ENCODE results near the gene GPR158.

Gene GPR158

DNA sequence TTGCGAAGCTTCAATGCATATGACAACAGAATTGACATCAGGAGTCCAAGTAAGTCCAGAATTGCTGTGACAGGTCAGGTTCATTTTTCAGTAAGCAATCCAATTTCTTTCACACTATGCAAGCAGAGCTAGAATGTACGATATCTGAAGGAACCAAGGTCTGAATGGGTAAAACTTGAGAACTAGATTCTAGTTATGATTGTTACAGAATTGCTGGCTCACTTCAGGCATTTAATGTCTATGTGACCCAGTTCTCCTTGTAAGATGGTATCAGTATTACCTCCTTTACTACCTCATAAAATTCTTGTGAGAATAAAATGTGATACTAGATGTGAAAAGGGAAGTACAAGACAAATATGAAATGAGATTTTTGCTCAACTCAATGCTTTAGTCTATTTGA is 159.6 kb downstream of the GPR158 start:
- no peak overlapping the region for H3K4me3 ChIP-seq (ENCODE audit: low read depth, low read length)
- TF ChIP-seq, protein P1, sequence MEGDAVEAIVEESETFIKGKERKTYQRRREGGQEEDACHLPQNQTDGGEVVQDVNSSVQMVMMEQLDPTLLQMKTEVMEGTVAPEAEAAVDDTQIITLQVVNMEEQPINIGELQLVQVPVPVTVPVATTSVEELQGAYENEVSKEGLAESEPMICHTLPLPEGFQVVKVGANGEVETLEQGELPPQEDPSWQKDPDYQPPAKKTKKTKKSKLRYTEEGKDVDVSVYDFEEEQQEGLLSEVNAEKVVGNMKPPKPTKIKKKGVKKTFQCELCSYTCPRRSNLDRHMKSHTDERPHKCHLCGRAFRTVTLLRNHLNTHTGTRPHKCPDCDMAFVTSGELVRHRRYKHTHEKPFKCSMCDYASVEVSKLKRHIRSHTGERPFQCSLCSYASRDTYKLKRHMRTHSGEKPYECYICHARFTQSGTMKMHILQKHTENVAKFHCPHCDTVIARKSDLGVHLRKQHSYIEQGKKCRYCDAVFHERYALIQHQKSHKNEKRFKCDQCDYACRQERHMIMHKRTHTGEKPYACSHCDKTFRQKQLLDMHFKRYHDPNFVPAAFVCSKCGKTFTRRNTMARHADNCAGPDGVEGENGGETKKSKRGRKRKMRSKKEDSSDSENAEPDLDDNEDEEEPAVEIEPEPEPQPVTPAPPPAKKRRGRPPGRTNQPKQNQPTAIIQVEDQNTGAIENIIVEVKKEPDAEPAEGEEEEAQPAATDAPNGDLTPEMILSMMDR (IDR thresholded peaks at IDR 0.05; ENCODE audit: low read depth, low read length), result no peak

DNA sequence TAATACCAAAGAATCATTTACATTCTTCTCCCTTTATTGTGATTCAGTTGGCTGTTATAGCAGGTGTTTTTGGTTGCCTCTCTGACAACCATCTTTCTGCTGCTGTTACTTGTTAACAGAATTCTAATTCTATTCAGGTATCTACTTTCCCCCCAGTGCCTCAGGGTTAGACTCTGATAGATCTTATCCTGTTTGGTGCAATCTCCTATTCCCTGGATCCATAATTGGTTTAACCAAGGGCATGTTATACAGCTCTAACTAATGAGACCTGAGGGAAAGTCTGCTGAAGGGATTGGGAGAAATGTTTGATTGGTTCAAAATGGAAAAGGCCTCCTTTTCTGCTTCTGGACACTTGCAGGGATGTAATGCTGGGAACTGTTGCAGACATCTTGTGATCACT is 161.5 kb downstream of the GPR158 start:
- TF ChIP-seq, protein P1 (IDR thresholded peaks at IDR 0.05; ENCODE audit: low read depth, low read length), result no peak
- H3K4me3 ChIP-seq (ENCODE audit: low read depth, low read length), result no peak overlapping the region

DNA sequence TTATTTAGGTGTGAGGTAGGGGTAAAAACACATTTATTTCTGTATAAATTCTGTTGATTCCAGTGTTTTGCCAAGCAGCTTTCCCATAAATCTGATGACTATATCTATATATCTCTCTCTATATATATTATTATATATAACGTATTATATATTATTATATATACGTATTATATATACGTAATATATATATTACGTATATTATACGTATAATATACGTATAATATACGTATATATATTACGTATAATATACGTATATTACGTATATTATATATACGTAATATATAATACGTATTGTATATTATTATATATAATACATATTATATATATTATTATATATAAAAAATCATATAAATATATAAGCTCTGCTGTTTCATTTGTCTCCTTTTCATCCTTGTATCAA is 163.5 kb downstream of the GPR158 start:
- no peak overlapping the region for H3K4me3 ChIP-seq (ENCODE audit: low read depth, low read length)
- TF ChIP-seq, protein P1 (IDR thresholded peaks at IDR 0.05; ENCODE audit: low read depth, low read length), result no peak

DNA sequence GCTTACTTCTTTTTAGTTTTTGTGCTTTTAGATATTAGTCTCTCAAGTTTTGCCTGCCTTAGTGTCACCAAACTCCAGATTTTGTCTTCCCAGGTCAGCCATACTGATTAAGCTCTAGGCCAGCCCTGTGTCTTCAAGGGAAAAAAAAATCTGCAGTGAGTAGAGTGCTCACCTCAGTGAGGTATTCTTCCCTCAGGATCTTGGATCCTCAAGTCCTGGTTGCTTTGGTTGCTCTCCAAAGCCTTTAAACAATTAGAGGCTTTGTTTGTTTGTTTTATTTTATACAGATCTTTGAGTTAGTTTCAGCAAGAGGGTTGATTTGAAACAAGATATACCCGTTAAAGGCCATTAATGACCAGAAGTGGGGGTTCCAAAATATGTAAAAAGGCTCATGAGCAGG is 165.2 kb downstream of the GPR158 start:
- H3K4me3 ChIP-seq (ENCODE audit: low read depth, low read length), result no peak overlapping the region
- TF ChIP-seq, protein P1 (IDR thresholded peaks at IDR 0.05; ENCODE audit: low read depth, low read length), result no peak

GRCh38 chr10:25349520-25349919 is 174.7 kb downstream of the GPR158 start:
- TF ChIP-seq, protein P1 (IDR thresholded peaks at IDR 0.05; ENCODE audit: low read depth, low read length), result no peak
- H3K4me3 ChIP-seq (ENCODE audit: low read depth, low read length), result no peak overlapping the region

GRCh38 chr10:25356609-25357008 is 181.8 kb downstream of the GPR158 start:
- TF ChIP-seq, protein P1 (IDR thresholded peaks at IDR 0.05; ENCODE audit: low read depth, low read length), result no peak
- H3K4me3 ChIP-seq (ENCODE audit: low read depth, low read length), result no peak overlapping the region

DNA sequence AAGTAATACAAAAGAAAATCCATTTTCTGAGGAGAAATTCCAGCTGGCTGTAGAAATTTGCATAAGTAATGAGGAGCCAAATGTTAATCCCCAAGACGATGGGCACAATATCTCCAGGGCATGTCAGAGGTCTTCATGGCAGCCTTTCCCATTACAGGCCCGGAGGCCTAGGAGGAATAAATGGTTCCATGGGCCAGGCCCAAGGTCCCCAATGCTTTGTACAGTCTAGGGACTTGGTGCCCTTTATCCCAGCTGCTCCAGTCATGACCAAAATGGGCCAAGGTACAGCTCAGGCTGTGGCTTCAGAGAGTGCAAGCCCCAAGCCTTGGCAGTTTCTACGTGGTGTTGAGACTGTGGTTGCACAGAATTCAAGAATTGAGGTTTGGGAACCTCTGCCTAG is 182.5 kb downstream of the GPR158 start:
- TF ChIP-seq, protein P1 (IDR thresholded peaks at IDR 0.05; ENCODE audit: low read depth, low read length), result no peak
- H3K4me3 ChIP-seq (ENCODE audit: low read depth, low read length), result no peak overlapping the region
